Osteocyte (in vitro differentiated cells): ENCODE data around the gene UVSSA. TPM values are rescaled to one million over a fixed set of nuclear protein-coding genes. Genes with fewer than 3 reads are reported as not detected.

ENCODE experiments used
- DNase-seq: peaks from one replicate; pipeline ENCODE4 v3.0.0; 2021; ENCODE audit warnings: mixed read lengths; ENCODE audit not compliant: unreplicated experiment; ENCODE audit errors: extremely low spot score
- H3K27ac Mint-ChIP-seq: one replicate; pipeline ENCODE4 v1.8.0; 2021; ENCODE audit warnings: mild to moderate bottlenecking, mixed read lengths; ENCODE audit not compliant: unreplicated experiment
- H3K27me3 Mint-ChIP-seq: one replicate; pipeline ENCODE4 v1.8.0; 2021; ENCODE audit warnings: mixed read lengths; ENCODE audit not compliant: unreplicated experiment
- H3K36me3 Mint-ChIP-seq: one replicate; pipeline ENCODE4 v1.8.0; 2021; ENCODE audit warnings: mixed read lengths; ENCODE audit not compliant: unreplicated experiment
- H3K4me1 Mint-ChIP-seq: one replicate; pipeline ENCODE4 v1.8.0; 2021; ENCODE audit warnings: mixed read lengths; ENCODE audit not compliant: unreplicated experiment
- H3K4me3 Mint-ChIP-seq: one replicate; pipeline ENCODE4 v1.8.0; 2021; ENCODE audit warnings: mild to moderate bottlenecking, moderate library complexity, mixed read lengths; ENCODE audit not compliant: unreplicated experiment
- H3K9me3 Mint-ChIP-seq: one replicate; pipeline ENCODE4 v1.8.0; 2021; ENCODE audit warnings: mixed read lengths; ENCODE audit not compliant: unreplicated experiment
- total RNA-seq: library from RNA; stranded (reverse); gene quantifications from 2 replicates; pipeline ENCODE4 v1.2.1, GENCODE V29; 2021
- TF ChIP-seq, protein P1 (sequence below): fragments of 200-600 bp; sonication (generic); IDR thresholded peaks from 2 replicates; pipeline ENCODE4 v1.5.0; 2021; ENCODE audit warnings: antibody characterized with exemption, mild to moderate bottlenecking, moderate library complexity

The UVSSA gene
- total RNA-seq, 1 donor from 2014 or later: 26.7 TPM

DNA sequence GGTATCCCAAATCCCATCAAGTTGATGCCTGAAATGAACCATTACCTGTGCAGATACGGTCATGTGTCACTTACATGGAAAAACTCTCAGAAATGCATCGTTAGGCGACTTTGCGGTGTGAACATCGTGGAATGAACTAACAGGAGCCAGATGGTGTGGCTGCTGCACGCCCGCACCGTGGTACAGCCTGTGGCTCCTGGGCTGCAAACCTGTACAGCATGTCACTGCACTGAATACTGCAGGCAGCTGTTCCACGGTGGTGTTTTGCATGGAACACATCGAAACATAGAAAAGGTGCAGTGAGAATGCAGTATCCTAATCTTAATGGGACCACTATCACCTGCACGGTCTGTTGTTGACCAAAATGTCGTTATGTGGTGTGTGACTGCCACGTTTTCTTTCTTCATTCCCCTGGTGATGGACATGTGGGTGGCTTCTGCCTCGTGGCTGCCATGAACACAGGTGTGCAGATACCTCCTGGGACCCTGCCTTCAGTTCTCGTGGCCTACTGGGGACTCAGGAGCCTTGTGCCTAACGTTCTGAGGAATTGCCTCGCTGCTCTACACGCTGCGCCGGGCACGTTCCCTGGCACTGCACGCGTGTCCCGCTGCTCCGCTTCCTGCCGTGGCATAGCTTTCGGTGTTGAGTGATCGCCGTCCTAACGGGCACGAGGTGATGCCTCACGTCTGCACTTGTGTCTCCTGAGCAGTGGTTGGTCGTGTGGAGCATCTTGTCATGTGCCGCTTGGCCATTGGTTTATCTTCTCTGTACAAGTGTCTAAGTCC lies 38.9 kb upstream of the UVSSA start:
- TF ChIP-seq, protein P1, sequence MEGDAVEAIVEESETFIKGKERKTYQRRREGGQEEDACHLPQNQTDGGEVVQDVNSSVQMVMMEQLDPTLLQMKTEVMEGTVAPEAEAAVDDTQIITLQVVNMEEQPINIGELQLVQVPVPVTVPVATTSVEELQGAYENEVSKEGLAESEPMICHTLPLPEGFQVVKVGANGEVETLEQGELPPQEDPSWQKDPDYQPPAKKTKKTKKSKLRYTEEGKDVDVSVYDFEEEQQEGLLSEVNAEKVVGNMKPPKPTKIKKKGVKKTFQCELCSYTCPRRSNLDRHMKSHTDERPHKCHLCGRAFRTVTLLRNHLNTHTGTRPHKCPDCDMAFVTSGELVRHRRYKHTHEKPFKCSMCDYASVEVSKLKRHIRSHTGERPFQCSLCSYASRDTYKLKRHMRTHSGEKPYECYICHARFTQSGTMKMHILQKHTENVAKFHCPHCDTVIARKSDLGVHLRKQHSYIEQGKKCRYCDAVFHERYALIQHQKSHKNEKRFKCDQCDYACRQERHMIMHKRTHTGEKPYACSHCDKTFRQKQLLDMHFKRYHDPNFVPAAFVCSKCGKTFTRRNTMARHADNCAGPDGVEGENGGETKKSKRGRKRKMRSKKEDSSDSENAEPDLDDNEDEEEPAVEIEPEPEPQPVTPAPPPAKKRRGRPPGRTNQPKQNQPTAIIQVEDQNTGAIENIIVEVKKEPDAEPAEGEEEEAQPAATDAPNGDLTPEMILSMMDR: no peak
- Mint-ChIP-seq H3K36me3 (peaks cover 10% of the 10 kb centered on the region), H3K4me3 (no peak overlapping the region), H3K27me3 (no peaks in the 10 kb centered on the region), H3K27ac (peak overlapping the region; percentile 90), H3K4me1 (peaks cover 24% of the 10 kb centered on the region), H3K9me3 (no peaks in the 10 kb centered on the region)
- no peak for DNase-seq

DNA sequence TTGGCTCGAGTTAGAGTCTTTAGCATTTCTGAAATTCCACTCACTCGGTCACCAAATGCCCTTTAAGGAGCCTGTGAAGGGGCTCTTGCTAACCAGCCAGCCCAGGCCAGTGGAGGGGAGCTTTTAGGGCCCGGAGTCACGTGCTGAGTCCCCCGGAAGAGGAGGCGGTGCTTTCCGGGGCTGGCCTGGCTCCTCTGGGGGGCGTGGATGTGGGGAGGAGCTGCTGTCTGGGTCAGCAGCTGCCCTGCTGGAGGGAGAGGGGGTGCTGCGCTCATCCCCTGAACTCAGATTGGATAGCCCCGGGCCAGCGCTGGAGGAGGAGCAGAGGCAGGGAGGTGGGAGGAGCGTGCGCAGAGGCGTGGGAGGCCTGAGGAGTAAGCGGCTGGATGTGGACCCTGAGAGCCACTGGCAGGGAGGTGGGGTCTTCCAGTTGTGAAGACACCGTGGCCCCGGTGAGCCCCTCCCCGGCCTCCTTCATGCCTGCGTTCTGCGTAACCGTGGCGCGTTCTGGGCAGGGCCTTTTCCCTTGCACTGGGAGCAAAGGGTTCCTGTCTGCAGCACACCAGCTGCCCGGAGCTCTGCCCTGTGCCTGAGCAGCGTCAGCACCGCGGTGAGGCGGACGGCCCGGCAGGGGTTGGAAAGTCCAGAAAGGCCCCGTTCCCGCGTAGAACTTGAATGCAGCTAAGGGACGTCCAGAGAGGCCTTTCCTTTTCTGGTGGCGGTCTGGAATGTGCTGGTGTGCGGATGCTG lies 37.6 kb upstream of the UVSSA start:
- H3K36me3 Mint-ChIP-seq: peaks cover 18% of the 10 kb centered on the region
- peak overlapping the region; percentile 69 for H3K4me3 Mint-ChIP-seq
- H3K4me1 Mint-ChIP-seq: peaks cover 24% of the 10 kb centered on the region
- peak overlapping the region; percentile 90 for H3K27ac Mint-ChIP-seq
- H3K27me3 Mint-ChIP-seq: no peaks in the 10 kb centered on the region
- DNase-seq: peak; percentile 93
- TF ChIP-seq, protein P1: no peak
- H3K9me3 Mint-ChIP-seq: no peaks in the 10 kb centered on the region

DNA sequence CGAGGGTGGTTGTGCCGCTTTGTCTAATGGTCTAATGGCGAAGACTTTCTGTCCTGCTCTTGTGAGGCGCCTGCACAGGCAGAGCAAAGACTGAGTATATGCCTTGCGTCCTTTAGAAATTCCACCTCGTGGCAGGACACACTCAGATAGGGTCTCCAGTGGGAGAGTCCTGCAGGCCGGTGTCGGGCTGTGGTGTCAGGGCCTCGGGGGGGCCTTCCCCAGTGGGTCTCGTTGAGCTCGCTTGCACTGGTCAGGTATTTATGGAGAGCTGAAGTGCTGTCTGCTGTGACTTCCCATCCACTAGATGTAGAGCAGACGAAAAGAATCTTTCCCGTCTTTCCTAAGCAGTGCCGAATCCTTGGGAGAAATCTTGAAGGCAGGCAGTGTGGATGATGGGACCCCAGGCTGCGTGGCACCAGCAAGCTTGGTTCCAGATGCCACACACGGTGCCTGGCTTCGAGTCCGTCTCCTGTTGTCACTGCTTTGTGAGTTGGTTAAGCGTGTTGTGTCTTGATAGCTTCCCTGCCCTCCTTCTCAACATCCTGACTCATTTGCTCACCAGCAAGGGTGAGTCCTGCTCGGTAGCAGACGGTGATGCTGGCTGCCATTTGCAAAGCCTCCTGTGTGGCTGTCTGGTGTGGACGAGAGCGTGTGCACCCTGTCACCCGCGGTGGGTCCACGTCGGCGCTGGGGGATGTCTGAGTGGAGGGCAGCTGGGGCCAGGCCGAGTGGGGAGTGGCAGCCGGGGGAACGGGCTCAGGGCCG lies 36.8 kb upstream of the UVSSA start:
- H3K9me3 Mint-ChIP-seq: no peaks in the 10 kb centered on the region
- H3K27me3 Mint-ChIP-seq: no peaks in the 10 kb centered on the region
- H3K4me3 Mint-ChIP-seq: peak overlapping the region; percentile 69
- peaks cover 24% of the 10 kb centered on the region for H3K4me1 Mint-ChIP-seq
- peaks cover 24% of the 10 kb centered on the region for H3K36me3 Mint-ChIP-seq
- H3K27ac Mint-ChIP-seq: peak overlapping the region; percentile 90
- no peak for DNase-seq
- TF ChIP-seq, protein P1: no peak

DNA sequence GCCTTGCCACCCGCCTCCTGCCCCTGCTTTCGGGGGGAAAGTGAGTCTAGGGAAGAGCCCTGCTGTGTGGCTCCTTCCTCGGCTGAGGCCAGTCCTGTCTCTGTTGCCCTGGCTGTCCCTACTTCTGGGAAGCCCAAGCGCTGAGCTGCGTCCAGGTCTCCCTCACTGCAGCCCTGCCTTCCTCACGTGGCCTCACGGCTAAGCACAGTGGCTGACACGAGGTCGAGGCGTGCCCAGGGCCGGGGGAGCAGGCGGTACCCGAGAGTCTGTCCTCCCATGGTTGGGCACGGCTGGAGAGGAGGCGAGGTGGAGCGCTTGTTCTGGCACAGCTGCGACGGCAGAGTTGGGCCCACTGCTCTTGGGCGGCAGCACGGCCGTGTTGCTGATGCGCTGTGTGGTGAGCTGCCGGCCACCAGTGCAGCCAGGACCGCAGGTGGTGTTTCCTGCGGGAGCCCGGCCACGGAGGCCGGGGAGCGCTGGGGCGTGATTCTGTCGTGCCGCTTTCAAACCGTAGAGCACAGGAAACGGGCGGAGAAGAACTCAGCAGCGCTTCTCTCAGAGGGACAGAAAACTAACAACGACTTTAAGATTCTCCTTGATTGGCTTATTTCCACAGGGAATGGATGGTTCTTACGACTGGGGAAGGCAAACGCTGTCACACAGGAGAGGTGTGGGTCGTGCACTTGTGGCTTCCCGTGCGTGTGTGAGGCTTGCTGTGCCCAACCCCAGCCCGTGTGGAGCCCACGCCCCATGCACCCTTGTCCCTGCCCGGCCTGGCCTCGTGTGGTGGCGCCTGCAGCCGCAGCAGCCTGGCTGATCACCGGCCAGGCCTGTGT lies 36.0 kb upstream of the UVSSA start:
- Mint-ChIP-seq H3K9me3 (no peaks in the 10 kb centered on the region), H3K4me1 (peaks cover 24% of the 10 kb centered on the region), H3K4me3 (no peak overlapping the region), H3K27ac (no peak overlapping the region), H3K36me3 (peaks cover 24% of the 10 kb centered on the region), H3K27me3 (no peaks in the 10 kb centered on the region)
- TF ChIP-seq, protein P1: no peak
- no peak for DNase-seq
